ENCODE measurements around the gene AXL. TPM values are rescaled to one million over a fixed set of nuclear protein-coding genes. Genes with fewer than 3 reads are reported as not detected.

The AXL gene
- total RNA-seq, 4 donors from 2014 or later = 7.2 to 46.2 (median 24.2) TPM

DNA sequence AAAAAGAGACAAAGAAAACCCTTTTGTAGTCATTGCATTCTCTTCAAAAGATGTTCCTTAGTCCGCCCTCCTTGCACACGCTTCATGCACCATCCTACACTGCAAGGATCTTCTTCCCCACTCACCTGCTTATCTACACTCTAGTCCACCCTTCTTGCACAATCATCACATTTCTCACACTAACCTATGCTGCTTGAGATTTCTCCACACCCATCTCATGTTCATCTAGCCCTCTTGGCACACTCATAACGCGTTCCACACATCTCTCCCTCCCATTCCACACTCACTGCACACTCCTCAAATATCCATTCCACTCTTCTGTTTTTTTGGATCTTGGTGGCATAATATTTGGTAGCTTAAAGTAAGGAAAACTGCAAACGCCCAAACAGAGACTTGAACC lies 22.8 kb downstream of the AXL start:
- TF ChIP-seq, protein P1, sequence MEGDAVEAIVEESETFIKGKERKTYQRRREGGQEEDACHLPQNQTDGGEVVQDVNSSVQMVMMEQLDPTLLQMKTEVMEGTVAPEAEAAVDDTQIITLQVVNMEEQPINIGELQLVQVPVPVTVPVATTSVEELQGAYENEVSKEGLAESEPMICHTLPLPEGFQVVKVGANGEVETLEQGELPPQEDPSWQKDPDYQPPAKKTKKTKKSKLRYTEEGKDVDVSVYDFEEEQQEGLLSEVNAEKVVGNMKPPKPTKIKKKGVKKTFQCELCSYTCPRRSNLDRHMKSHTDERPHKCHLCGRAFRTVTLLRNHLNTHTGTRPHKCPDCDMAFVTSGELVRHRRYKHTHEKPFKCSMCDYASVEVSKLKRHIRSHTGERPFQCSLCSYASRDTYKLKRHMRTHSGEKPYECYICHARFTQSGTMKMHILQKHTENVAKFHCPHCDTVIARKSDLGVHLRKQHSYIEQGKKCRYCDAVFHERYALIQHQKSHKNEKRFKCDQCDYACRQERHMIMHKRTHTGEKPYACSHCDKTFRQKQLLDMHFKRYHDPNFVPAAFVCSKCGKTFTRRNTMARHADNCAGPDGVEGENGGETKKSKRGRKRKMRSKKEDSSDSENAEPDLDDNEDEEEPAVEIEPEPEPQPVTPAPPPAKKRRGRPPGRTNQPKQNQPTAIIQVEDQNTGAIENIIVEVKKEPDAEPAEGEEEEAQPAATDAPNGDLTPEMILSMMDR (IDR thresholded peaks at IDR 0.05) = no peak
- no peak for TF ChIP-seq POLR2A (IDR thresholded peaks at IDR 0.05)
- no peaks in the 10 kb centered on the region for H3K4me1 ChIP-seq
- no peak for DNase-seq
- no peaks in the 10 kb centered on the region for H3K9me3 ChIP-seq
- H3K36me3 ChIP-seq = peaks cover 0 to 23% (median 0%) of the 10 kb centered on the region in 3 donors
- H3K27me3 ChIP-seq = no peaks in the 10 kb centered on the region
- no peak overlapping the region for H3K4me3 ChIP-seq
- H3K27ac ChIP-seq = no peak overlapping the region

DNA sequence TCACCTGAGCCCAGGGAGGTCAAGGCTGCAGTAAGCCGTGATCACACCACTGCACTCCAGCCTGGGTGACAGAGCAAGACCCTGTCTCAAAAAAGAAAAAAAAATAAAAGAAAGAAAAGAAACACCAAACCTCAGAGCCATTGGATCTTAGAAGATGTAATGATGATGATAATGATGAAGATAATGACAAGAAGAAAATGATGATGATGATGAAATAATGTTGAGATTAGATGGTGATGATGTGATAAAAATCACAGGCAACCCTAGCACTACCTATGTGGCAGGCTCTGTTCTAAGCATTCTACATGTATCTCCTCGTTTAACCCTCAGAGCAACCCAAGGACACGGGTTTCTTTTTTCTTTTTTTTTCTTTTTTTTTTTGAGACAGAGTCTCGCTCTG lies 25.1 kb downstream of the AXL start:
- Histone ChIP-seq H3K4me1 (no peaks in the 10 kb centered on the region), H3K27ac (no peak overlapping the region), H3K27me3 (no peaks in the 10 kb centered on the region), H3K4me3 (no peak overlapping the region), H3K9me3 (no peaks in the 10 kb centered on the region), H3K36me3 (peaks cover 0 to 24% (median 0%) of the 10 kb centered on the region in 3 donors)
- TF ChIP-seq POLR2A (IDR thresholded peaks at IDR 0.05) = no peak
- TF ChIP-seq, protein P1 (IDR thresholded peaks at IDR 0.05) = no peak
- DNase-seq = no peak

DNA sequence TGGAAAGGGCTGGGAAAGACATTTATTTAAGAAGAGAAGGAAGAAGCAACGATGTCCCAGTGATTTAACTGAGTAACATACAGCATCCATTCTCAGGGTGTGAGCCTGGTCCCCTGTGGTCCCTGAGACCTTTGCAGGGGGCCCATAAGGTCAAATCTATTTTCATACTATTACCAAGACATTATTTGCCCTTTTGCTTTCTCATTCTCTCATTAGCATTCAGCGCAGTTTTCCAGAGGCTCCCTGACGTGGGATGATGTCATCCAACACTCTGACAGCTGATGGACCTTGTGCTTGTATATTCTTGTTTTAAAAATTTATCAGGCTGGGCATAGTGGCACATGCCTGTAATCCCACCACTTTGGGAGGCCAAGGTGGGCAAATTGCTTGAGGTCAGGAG lies 26.8 kb downstream of the AXL start:
- H3K4me1 ChIP-seq = no peaks in the 10 kb centered on the region
- H3K27me3 ChIP-seq = no peaks in the 10 kb centered on the region
- H3K4me3 ChIP-seq = no peak overlapping the region
- TF ChIP-seq, protein P1 (IDR thresholded peaks at IDR 0.05) = no peak
- no peak for TF ChIP-seq POLR2A (IDR thresholded peaks at IDR 0.05)
- no peaks in the 10 kb centered on the region for H3K9me3 ChIP-seq
- no peak for DNase-seq
- peaks cover 0 to 34% (median 0%) of the 10 kb centered on the region in 3 donors for H3K36me3 ChIP-seq
- no peak overlapping the region for H3K27ac ChIP-seq

DNA sequence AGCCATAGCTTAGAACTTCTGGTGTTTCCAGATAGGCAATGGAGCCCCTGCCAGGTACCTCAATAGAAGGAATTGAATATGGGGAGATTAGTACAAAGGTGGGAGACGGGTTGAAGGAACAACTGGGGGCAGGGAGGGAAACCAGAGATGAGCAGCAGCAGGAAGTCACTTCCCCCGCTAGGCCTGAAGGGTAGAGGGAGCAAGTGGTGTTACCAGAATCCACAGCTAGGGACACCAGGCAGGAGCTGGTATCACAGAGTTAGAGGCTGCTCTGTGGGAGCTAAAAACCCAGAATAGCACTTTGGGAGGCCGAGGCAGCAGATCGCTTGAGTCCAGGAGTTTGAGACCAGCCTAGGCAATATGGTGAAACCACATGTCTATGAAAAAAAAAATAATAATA lies 29.9 kb downstream of the AXL start:
- Histone ChIP-seq H3K4me3 (no peak overlapping the region), H3K27ac (no peak overlapping the region), H3K4me1 (no peaks in the 10 kb centered on the region), H3K9me3 (no peaks in the 10 kb centered on the region), H3K27me3 (no peaks in the 10 kb centered on the region), H3K36me3 (peaks cover 0 to 51% (median 0%) of the 10 kb centered on the region in 3 donors)
- no peak for DNase-seq
- TF ChIP-seq, protein P1 (IDR thresholded peaks at IDR 0.05) = no peak
- TF ChIP-seq POLR2A (IDR thresholded peaks at IDR 0.05) = no peak

DNA sequence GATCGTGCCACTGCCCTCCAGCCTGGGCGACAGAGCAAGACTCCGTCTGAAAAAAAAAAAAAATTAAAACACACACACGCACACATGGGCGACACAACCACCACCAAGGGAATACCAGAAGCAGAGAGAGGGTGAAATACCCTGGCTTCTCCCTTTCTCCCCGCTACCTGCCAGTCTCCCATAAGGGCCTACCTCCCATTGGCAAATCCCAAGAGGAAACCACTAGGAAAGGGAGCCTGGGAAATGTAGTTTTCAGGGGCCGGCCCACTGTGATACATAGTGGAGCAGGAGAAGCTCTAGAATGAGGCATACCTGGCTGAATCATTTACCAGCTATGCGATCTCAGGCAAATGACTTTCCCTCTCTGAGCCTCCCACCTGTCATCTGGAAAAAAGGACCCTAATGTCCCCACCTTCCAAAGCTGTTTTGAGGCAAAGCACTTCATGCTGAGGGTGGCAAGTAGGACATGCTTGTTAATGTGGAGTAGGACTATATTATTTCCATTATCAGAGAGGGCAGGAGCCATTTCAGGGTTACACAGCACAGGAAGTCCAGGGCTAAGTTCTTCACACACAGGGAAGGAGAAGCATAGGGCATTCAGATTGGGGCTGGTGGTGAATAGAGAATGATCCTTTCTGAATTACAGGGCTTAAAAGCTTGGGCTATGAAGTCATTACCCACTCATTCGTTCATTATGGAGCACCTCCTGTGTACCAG lies 30.8 kb downstream of the AXL start:
- no peaks in the 10 kb centered on the region for H3K27me3 ChIP-seq
- H3K36me3 ChIP-seq = peaks cover 0 to 51% (median 0%) of the 10 kb centered on the region in 3 donors
- H3K9me3 ChIP-seq = no peaks in the 10 kb centered on the region
- no peak overlapping the region for H3K4me3 ChIP-seq
- H3K4me1 ChIP-seq = no peaks in the 10 kb centered on the region
- TF ChIP-seq, protein P1 (IDR thresholded peaks at IDR 0.05) = no peak
- no peak overlapping the region for H3K27ac ChIP-seq
- no peak for DNase-seq

Data from Peyer's patch (tissue), 4 donors.